Stimulated activated CD8-positive, alpha-beta memory T cell treated with anti-CD3 and anti-CD28 coated beads, Interleukin-7, amount 100 ng/mL, for 1 hour (primary cell): Measurements from ENCODE around the gene FOXP2.

Experiments
- DNase-seq, 2 donors: peaks; one replicate each; pipeline ENCODE4 v3.0.0-alpha.2; 2020; ENCODE audit warnings: low read depth in 2 of 2

Gene FOXP2

DNA sequence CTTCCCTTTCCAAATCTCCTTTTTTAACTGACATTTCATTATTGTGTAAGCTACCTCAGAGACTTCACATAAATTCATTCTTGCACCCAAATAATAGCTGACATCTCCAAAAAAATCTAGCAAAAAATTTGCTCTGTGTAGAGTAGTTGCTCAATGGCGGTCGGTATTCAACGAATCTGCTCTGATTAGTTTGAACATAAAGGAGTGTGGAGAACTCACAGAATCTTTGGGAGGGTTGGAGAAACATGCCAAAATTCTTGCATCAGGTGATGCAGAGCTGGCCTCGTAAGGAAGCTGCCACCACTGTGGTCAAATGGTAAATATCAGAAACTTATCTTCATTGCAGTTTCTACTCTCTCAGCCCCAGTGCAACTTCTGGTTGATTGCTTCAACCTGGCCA lies 306.1 kb downstream of the FOXP2 start:
- DNase-seq = no peak

DNA sequence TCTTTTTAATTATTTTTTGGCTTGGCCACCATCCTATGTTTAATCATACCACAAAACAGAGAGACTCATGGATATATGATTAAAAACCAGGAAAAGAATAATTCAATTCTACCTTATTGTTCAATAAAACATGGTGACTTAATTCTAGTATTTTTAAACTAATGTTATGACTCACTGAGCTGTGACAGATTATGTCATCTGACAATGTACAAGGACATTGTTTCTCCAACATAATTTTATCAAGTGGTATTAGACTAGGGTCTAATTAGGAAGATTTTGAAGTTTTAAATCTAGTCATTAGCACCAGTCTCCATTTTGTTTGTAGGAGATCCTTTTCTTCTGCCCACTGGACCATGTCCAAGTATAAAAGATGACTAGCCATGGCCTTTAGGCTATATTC lies 307.9 kb downstream of the FOXP2 start:
- DNase-seq = no peak

DNA sequence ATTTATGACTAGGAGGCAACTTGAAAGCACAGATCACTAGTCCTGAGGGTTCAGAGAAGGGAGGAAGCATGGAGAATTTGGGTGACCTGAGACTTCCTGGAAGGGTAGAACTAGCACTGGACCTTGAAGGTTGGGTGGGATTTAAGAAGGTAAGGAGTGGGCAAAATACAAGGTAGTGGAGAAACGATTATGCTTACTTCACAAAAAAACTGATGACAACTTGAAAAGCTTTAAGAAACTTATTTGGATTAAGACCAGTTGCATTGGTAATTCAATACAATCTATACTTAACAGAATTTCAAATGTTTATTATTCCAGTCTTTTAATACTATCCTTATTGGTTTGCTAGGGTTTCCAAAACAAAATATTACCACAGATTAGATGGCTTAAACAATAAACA lies 308.7 kb downstream of the FOXP2 start:
- no peak for DNase-seq

DNA sequence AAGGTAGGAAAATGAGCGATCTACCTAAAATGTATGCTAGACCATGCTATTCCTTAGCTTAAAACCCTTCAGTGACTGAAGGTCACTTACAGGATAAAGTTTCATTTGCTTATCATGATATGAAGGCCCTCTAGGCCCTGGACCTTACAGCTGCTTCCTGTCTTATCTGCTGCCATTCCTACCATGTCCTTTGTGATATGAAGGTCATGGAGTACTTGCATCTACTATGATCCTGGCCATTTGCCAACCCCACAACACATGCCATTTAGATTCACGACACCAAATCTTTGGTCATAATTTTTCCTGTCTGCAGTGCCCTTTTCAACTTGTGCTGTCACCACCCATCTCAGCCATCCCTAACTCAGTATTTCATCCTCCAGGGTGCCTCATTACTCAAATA lies 325.5 kb downstream of the FOXP2 start:
- no peak for DNase-seq

- DNase-seq = no peak
Observed at GRCh38 chr7:114740941-114741340, 326.3 kb downstream of the FOXP2 start.

DNA sequence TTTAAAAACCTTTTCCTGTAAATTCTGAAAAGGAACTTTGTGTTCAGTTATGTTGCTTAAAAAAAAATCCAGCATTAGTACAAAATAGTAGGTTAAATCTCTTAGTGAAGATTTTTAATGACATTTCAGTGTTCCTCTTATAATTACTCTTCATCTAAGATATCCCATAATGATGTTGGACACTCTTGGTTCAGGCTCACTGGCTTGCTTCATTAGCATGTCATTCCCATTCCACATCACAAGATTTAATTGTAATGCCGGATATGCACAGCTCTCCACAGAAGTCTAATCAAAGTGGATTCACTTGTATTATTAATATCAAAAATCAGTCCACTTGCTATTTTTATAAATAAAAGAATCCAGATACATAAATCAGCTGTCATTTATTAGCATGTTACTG lies 327.3 kb downstream of the FOXP2 start:
- DNase-seq = no peak
